ENCODE results near the gene ADAMTSL2. TPM values are rescaled to one million over a fixed set of nuclear protein-coding genes. Genes with fewer than 3 reads are reported as not detected.

ADAMTSL2 gene
- total RNA-seq, 1 experiment from 2014 or later = 0.87 TPM

- H3K27me3 Mint-ChIP-seq (ENCODE audit: low read depth) = 0 out of 2 replicates have a peak, but pooled peaks cover 4% of the 10 kb centered on the region
- H3K4me3 Mint-ChIP-seq = no peak overlapping the region
- no peak for TF ChIP-seq NR1H2 (CRISPR knock-in tag; IDR thresholded peaks at IDR 0.05)
- no peak for TF ChIP-seq CREB1 (CRISPR knock-in tag; IDR thresholded peaks at IDR 0.05)
- no peak for TF ChIP-seq MAX (CRISPR knock-in tag; IDR thresholded peaks at IDR 0.05)
- TF ChIP-seq SMAD3 (CRISPR knock-in tag; IDR thresholded peaks at IDR 0.05; ENCODE audit: borderline replicate concordance) = no peak
- no peak for TF ChIP-seq GTF2I (CRISPR knock-in tag; conservative IDR thresholded peaks at IDR 0.05)
- TF ChIP-seq ZNF263 (CRISPR knock-in tag; IDR thresholded peaks at IDR 0.05; ENCODE audit: low read depth) = no peak
- TF ChIP-seq ATF2 (CRISPR knock-in tag; IDR thresholded peaks at IDR 0.05; ENCODE audit: borderline replicate concordance, low read depth) = no peak
- no peak for TF ChIP-seq ZNF416 (CRISPR knock-in tag; IDR thresholded peaks at IDR 0.05)
- no peak for TF ChIP-seq ZNF671 (CRISPR knock-in tag; IDR thresholded peaks at IDR 0.05)
- TF ChIP-seq NR3C1 (CRISPR knock-in tag; conservative IDR thresholded peaks at IDR 0.05; ENCODE audit: low read depth) = no peak
- TF ChIP-seq TP53 (CRISPR knock-in tag; IDR thresholded peaks at IDR 0.05) = no peak
- 0 out of 2 replicates have a peak overlapping the region, but pooled peaks have one; percentile 63 for H3K27ac Mint-ChIP-seq
- peak; percentile 12; the same call in 1 of the 2 replicates for ATAC-seq
- H3K4me1 Mint-ChIP-seq = peaks cover 33% of the 10 kb centered on the region
- no peak for DNase-seq (ENCODE audit: low spot score)
- CTCF ChIA-PET = interaction anchor here (0.8 to 2.1 kb wide), 15 partner anchors 12 to 442 kb away, joined by 3 to 7 read pairs (median 4); no protein-coding TSS in a partner anchor
- POLR2A ChIA-PET = no interaction called here
- peaks cover 4% of the 10 kb centered on the region for H3K36me3 Mint-ChIP-seq
- peaks cover 5% of the 10 kb centered on the region for H3K9me3 Mint-ChIP-seq
These were observed 51.2 kb downstream of the ADAMTSL2 start for GRCh38 chr9:133585481-133586351.

DNA sequence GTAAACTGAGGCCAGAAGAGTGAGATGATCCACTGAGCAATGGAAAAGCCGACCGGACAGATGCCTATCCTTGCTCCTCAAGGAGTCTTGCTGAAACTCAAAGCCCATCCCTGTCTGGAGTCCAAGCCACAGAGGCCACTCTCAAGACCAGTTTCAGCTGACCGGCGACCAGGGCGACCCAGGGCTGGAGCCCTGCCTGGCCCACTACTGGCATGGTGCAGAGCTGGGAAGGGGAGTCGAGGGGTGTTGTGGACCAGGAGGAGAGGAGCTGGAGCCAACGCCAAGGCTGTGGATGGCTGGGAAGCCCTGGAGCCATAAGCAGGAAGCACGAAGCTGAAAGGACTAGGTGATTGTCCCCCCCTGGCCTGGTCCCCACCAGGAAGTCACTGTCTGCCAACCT, 52.5 kb downstream of the ADAMTSL2 start:
- Mint-ChIP-seq H3K4me1 (peaks cover 24% of the 10 kb centered on the region), H3K4me3 (no peak overlapping the region), H3K27ac (no peak overlapping the region), H3K36me3 (peaks cover 4% of the 10 kb centered on the region), H3K27me3 (ENCODE audit: low read depth) (0 out of 2 replicates have a peak, but pooled peaks cover 4% of the 10 kb centered on the region), H3K9me3 (peaks cover 5% of the 10 kb centered on the region)
- ChIA-PET CTCF (interaction anchor here (0.8 to 1.5 kb wide), 2 partner anchors 53 to 129 kb away, joined by 3 read pairs; no protein-coding TSS in a partner anchor), POLR2A (no interaction called here)
- no peak for ATAC-seq
- DNase-seq (ENCODE audit: low spot score) = no peak
- no peak for TF ChIP-seq JAZF1 (CRISPR knock-in tag; IDR thresholded peaks at IDR 0.05)
- TF ChIP-seq ZNF121 (CRISPR knock-in tag; IDR thresholded peaks at IDR 0.05) = no peak
- no peak for TF ChIP-seq RORB (CRISPR knock-in tag; IDR thresholded peaks at IDR 0.05)
- TF ChIP-seq GABPB1 (CRISPR knock-in tag; IDR thresholded peaks at IDR 0.05) = no peak
- no peak for TF ChIP-seq SMAD3 (CRISPR knock-in tag; IDR thresholded peaks at IDR 0.05; ENCODE audit: borderline replicate concordance)
- no peak for TF ChIP-seq CTCF (IDR thresholded peaks at IDR 0.05)
- no peak for TF ChIP-seq E2F5 (CRISPR knock-in tag; IDR thresholded peaks at IDR 0.05)
- no peak for TF ChIP-seq TP53 (CRISPR knock-in tag; IDR thresholded peaks at IDR 0.05)
- TF ChIP-seq IRF1 (CRISPR knock-in tag; IDR thresholded peaks at IDR 0.05) = no peak
- TF ChIP-seq ATF1 (CRISPR knock-in tag; IDR thresholded peaks at IDR 0.05) = no peak
- TF ChIP-seq, protein P1, sequence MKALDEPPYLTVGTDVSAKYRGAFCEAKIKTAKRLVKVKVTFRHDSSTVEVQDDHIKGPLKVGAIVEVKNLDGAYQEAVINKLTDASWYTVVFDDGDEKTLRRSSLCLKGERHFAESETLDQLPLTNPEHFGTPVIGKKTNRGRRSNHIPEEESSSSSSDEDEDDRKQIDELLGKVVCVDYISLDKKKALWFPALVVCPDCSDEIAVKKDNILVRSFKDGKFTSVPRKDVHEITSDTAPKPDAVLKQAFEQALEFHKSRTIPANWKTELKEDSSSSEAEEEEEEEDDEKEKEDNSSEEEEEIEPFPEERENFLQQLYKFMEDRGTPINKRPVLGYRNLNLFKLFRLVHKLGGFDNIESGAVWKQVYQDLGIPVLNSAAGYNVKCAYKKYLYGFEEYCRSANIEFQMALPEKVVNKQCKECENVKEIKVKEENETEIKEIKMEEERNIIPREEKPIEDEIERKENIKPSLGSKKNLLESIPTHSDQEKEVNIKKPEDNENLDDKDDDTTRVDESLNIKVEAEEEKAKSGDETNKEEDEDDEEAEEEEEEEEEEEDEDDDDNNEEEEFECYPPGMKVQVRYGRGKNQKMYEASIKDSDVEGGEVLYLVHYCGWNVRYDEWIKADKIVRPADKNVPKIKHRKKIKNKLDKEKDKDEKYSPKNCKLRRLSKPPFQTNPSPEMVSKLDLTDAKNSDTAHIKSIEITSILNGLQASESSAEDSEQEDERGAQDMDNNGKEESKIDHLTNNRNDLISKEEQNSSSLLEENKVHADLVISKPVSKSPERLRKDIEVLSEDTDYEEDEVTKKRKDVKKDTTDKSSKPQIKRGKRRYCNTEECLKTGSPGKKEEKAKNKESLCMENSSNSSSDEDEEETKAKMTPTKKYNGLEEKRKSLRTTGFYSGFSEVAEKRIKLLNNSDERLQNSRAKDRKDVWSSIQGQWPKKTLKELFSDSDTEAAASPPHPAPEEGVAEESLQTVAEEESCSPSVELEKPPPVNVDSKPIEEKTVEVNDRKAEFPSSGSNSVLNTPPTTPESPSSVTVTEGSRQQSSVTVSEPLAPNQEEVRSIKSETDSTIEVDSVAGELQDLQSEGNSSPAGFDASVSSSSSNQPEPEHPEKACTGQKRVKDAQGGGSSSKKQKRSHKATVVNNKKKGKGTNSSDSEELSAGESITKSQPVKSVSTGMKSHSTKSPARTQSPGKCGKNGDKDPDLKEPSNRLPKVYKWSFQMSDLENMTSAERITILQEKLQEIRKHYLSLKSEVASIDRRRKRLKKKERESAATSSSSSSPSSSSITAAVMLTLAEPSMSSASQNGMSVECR (CRISPR knock-in tag; IDR thresholded peaks at IDR 0.05; ENCODE audit: borderline replicate concordance) = no peak
- no peak for TF ChIP-seq ETV6 (CRISPR knock-in tag; IDR thresholded peaks at IDR 0.05)
- no peak for TF ChIP-seq CBFB (CRISPR knock-in tag; IDR thresholded peaks at IDR 0.05; ENCODE audit: low read depth)
- no peak for TF ChIP-seq GRHL2 (CRISPR knock-in tag; IDR thresholded peaks at IDR 0.05; ENCODE audit: insufficient replicate concordance, severe bottlenecking)
- no peak for TF ChIP-seq NR1H2 (CRISPR knock-in tag; IDR thresholded peaks at IDR 0.05)
- no peak for TF ChIP-seq NFYB (CRISPR knock-in tag; conservative IDR thresholded peaks at IDR 0.05; ENCODE audit: low read depth)
- TF ChIP-seq NR3C1 (CRISPR knock-in tag; conservative IDR thresholded peaks at IDR 0.05; ENCODE audit: low read depth) = no peak
